ENCODE data around the gene SOST. TPM values are rescaled to one million over a fixed set of nuclear protein-coding genes. Genes with fewer than 3 reads are reported as not detected.

The SOST gene
- not detected in 2 replicates for total RNA-seq

DNA sequence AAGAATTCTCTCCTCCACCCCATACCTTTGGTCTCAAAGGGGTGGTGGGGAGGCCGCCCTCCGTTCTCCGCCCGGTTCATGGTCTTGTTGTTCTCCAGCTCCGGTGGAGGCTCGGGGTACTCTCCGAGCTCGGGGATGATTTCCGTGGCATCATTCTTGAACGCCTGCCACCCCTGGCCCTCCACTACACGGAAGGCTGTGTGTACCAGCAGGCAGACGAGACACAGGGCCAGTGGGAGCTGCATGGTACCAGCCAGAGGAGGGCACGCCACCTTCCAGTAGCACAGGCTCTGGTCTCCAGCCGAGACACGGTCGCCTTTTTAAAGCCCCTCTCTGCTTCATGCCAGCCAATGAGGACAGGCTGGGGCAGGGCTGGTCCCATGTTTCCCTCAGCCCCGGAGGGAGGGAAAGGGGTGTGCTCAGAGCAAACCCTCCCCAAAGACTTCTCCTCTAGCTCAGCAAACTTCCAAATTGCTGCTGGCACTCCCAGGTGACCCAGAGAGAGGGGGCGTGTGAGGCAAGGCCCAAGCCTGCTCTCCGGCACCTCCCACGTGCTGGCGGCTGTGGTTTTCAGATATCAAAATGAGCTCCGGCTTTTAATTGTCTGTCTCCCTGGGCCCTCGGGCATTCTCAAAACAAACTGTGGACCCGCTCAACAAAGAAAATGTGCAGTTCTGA, at the start of gene SOST:
SOST (minus strand) TSS at position 295 of the 678 bp plus-strand sequence; CDS start at position 245, 50 bp downstream.

DNA sequence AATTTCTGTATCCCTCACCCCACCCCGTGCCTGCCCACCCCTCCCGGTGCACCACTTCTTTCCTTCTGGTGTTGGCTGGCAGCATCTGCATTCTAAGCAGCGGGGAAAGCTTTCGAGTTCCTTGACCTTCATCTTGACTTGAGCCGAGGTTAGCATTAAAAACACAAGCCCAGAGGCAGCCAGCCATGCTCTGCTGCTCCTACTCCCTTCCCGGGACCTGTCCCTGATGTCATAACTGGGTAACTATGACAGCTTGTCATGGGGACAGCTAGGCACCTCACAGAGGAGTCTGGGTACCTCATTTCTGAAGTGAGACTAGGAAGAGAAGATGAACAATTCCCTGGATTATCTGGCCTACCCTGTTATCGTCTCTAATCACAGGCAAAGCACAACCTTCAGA, 21.5 kb upstream of the SOST start, which contains the start of gene CFAP97D1:
CFAP97D1 (plus strand) TSS at position 301 of the 400 bp plus-strand sequence; CDS start at position 329, 28 bp downstream.

DNA sequence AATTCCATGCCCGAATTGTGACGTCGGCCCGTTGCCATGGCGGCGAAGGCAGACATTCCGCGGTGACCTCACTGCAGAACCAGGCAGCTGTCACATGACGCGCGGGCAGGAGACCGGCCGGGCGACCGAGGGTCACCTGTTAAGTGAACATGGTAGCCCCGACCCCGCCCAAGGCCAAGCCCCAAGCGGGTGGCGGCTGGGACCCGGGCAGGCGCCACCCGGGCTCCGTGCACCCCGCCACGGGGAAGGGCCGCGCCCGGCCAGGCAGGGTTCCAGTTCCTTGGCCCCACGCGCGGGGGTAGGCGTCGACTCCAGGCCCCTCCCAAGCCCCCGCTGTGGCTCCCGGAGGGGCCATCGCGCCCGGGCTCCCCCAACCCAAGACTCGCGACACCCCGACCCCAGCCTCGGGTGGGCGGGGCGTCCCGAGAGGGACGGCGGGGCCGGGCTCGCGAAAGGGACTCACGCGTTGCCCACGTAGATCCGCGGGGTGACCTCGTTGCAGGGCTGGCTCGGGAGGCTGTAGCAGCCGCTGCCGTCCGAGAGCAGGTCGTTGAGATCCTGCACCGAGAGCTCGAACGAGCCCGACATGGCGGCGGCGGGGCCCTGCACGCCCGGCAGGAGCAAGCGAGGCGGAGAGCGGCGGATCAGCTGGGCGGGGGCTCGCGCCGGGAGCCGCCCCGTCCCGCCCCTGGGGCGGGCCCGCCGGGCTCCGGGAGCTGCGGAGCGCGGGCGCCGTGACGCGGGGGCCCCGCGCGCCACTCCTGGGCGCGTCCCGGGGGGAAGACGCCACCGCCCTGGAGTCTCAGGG, 19.9 kb upstream of the SOST start, which contains the start of gene DUSP3:
DUSP3 (minus strand) TSS at position 641 of the 808 bp plus-strand sequence; CDS start at position 588, 53 bp downstream.

Other genes with a start within 250 kb of the SOST start
- gene ETV4, start 212.5 kb downstream of the SOST start, total RNA-seq: 1.2 and 1.5 TPM in 2 replicates
- not detected in 2 replicates for gene MEOX1, start 96.9 kb downstream of the SOST start, total RNA-seq
- 47.4 and 64.0 TPM in 2 replicates for gene DUSP3, start 20.2 kb upstream of the SOST start, total RNA-seq
- under 0.01 TPM in 1 of 2 replicates, not detected in the other for gene CFAP97D1, start 21.6 kb upstream of the SOST start, total RNA-seq
- 8.6 and 10.0 TPM in 2 replicates for gene MPP3, start 74.4 kb upstream of the SOST start, total RNA-seq
- not detected in 2 replicates for gene CD300LG, start 88.4 kb upstream of the SOST start, total RNA-seq
- 4.3 and 7.4 TPM in 2 replicates for gene MPP2, start 148.7 kb upstream of the SOST start, total RNA-seq
- not detected in 2 replicates for gene PPY, start 183.7 kb upstream of the SOST start, total RNA-seq
- not detected in 2 replicates for gene PYY, start 195.1 kb upstream of the SOST start, total RNA-seq
- gene NAGS, start 245.8 kb upstream of the SOST start, total RNA-seq: 3.5 and 5.1 TPM in 2 replicates

Data from smooth muscle cell of trachea (primary cell).